Activated CD8-positive, alpha-beta memory T cell treated with anti-CD3 and anti-CD28 coated beads, Interleukin-2, amount 50 U/mL, for 1 hour (primary cell): ENCODE results near the gene TADA2A.

Experiments used
- DNase-seq: peaks from one replicate; pipeline ENCODE4 v3.0.0-alpha.2; 2020; ENCODE audit errors: extremely low read depth

TADA2A gene, protein sequence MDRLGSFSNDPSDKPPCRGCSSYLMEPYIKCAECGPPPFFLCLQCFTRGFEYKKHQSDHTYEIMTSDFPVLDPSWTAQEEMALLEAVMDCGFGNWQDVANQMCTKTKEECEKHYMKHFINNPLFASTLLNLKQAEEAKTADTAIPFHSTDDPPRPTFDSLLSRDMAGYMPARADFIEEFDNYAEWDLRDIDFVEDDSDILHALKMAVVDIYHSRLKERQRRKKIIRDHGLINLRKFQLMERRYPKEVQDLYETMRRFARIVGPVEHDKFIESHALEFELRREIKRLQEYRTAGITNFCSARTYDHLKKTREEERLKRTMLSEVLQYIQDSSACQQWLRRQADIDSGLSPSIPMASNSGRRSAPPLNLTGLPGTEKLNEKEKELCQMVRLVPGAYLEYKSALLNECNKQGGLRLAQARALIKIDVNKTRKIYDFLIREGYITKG

DNA sequence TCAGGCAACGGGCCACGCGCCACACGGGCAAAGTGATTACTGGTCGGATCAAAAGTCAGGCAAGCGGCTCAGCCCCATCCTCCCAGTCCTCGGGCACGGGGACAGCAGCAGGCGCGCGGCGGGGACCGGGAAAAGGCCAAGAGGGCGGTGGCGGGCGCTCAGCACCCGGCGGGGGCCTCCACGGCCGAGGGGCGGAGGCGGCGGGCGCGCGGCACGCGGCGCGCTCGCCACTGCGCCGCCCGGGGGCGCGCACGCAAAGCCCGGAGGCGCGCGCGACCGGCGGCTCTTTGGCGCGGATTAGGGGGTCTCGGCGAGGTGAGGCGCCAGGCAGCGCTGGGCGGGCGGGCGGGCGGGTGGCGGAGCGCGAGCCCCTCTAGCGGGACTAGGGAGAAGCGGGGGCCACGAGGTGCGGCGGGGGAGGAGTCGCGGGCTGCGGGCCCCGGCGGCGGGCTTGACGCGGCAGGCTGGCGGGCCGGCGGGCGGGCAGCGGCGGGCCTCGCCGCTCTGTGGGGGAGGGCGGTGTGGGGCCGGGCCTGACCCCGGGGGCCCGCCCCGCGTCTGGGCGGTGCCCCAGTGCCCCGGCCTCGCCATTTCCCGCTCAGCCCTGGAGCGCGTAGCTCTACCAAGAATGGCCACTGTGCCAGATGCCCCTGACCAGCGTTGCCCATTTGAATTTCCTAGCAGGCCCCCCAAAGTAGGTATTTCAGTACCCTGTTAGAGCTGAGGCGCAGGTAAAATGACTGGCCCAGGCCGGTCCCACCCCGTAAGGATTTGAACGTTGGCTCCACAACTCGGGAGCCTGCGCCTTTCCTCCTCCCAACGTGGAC lies at the start of gene TADA2A, which contains the start of gene ACACA:
TSS of gene TADA2A (plus strand) at position 252 of the 827 bp plus-strand sequence. CDS start 4,480 bp downstream, outside the sequence.
TSS of gene ACACA (minus strand) at position 202 of the 827 bp plus-strand sequence. CDS start 537 bp downstream, outside the sequence.
- peak; percentile 20 for DNase-seq

- DNase-seq = no peak
Measured at GRCh38 chr17:37358098-37358829, 48.4 kb upstream of the TADA2A start.

DNA sequence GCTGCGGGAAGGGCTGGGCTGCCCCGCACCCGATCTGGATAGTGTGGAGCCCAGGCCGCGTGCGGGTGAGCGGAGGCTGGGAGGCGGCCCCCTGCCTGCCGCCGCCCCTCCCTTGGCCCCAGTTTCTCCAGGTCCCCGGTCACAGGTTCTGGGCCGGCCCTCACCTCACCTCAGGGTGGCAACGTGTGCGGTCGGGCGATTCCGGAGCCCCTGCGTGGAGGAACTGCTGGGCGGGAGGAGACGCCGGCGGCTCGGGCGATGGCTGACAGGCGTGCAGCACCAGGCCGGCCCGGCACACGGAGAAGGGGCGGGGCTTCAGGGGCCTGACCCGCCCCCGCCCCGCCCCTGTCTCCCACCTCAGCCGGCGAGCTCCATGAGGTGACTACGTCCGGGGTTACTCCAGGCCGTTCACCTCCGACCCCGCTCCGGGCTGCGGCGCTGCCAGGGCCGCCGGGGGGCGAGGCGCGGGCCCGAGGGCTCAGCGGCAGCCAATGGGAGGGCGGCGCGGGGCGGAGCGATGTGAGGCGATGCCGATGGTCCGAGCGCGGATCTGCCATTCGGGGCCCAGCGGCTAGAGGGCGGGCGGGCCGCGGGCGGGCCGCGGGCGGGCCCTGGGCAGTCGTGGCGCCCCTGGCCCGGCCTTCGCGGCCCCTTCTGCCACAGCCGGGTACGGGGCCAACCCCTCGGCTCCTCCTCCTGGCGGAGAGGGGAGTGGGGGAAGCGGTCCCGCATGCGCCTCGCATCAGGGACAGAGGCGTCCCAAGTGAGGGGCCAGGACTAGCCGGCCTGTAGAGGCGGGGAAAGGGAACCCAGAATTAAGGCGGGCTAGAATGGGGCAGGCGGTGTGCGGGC lies 47.6 kb upstream of the TADA2A start:
- peak; percentile 65 for DNase-seq

DNA sequence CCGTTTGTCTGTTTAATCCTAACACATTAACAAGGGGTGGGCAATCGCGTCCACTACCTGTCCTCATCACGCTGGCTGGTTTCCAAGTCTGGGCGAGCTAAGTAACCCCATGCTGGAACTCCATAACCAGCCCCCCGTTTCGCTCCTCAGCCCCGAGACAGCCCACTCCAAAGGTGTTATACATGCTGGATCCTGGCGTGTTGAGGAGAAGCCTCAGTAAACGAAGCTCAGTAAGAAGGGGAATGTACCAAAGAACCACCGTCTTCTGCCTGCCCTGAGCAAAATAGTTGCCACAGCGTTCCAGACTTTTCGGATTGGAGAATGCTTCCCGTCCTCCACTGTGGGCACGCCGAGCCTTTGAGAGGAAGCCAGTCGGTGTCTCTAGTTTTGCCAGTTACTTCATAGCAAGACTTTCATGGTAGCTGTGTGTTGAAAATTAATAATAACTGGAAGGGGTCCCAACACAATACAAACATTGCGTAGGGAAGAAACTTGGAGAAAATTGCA lies 47.0 kb upstream of the TADA2A start:
- DNase-seq = no peak

- DNase-seq = no peak
Measured at GRCh38 chr17:37360632-37361031, 46.1 kb upstream of the TADA2A start.

GRCh38 chr17:37361543-37361942 lies 45.1 kb upstream of the TADA2A start:
- no peak for DNase-seq

- no peak for DNase-seq
Measured at GRCh38 chr17:37365589-37365988, 41.1 kb upstream of the TADA2A start.

GRCh38 chr17:37368577-37368976 lies 38.1 kb upstream of the TADA2A start:
- no peak for DNase-seq

GRCh38 chr17:37373530-37374159 lies 33.0 kb upstream of the TADA2A start:
- DNase-seq = no peak

- no peak for DNase-seq
Measured at GRCh38 chr17:37375706-37376105, 31.0 kb upstream of the TADA2A start, which contains the start of gene C17orf78. Gene C17orf78 (plus strand): TSS chr17:37375985. CDS start chr17:37376093, 108 bp downstream.

GRCh38 chr17:37382056-37382455 lies 24.6 kb upstream of the TADA2A start:
- DNase-seq = no peak

DNA sequence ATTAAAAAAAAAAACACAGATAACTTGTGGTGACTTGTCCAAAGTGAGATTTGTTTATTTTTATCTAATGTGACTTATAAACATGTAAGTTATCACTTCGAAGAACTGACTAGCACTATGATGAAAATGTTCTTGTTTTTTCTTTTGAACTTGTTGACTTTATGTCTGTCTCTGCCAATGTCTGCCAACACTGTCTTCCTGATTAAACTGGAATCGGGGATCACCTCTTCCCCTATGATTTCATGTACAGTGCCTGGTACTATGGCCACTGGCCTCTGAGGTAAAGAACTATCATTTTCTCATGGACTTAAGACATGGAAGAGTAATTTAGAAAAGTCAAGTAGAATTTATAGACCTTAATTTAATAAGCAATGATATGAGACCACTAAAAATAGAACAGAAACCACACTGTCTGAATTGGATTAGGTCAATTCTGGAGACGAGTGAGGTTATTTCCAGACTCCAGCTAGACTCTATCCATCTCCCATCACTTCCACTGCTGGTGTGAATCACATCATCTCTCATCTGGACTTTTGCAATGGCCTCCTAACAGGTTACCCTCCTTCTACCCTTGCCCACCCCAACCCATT lies 22.0 kb upstream of the TADA2A start:
- no peak for DNase-seq

- no peak for DNase-seq
Measured at GRCh38 chr17:37385474-37385990, 21.2 kb upstream of the TADA2A start.

GRCh38 chr17:37386462-37386861 lies 20.2 kb upstream of the TADA2A start:
- DNase-seq = no peak

DNA sequence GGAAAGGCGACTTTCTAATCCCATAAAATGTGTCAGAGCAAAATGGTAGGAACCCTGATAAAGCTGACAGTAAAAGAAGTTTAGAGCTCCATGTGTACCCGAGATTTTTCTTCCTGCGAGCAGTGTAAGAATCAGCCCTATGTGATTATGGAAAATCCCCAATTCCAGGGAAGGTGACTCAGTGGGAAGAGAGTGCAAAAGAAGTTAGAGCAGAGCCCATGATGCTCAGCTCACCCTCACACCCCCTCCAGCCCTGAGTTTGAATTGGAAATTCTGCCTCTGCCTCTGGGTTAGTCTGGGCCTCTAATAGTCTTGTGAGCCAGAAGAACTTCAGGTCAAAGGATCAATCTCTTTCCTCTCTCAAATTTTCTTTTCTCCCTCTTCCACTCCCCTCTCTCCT lies 18.4 kb upstream of the TADA2A start:
- no peak for DNase-seq

DNA sequence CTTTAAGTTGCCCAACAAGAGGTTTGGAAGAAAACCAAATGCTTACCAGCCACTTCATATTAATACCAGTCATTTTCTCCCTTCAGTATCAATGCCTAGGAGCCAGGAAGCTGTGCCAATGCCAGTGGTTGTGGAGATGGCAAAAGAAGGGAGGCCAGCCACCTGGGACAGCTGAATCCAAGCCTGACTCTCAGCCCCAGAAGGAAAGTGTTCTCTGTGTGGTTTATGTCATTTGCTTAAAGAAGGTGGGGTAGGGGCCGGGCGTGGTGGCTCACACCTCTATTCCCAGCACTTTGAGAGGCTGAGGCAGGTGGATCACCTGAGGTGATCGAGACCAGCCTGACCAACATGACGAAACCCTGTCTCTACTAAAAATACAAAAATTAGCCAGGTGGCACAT lies 17.5 kb upstream of the TADA2A start:
- DNase-seq = no peak

DNA sequence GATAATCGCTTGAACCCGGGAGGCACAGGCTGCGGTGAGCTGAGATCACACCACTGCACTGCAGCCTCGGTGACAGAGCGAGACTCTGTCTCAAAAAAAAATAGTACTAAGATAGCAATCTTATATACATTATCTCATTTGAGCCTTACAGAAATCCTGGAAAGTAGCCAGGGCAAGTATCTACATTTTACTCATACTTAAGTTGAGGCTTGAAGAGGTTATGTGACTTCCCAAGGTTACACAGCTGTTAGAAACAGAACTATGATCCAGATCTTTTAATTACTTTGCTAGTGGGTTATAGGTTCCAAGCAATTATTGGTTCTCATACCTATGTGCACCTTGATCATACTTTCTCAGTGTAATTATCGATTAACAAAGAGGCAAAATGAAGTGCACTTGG lies 15.5 kb upstream of the TADA2A start:
- no peak for DNase-seq

- no peak for DNase-seq
Measured at GRCh38 chr17:37392024-37392590, 14.6 kb upstream of the TADA2A start.

DNA sequence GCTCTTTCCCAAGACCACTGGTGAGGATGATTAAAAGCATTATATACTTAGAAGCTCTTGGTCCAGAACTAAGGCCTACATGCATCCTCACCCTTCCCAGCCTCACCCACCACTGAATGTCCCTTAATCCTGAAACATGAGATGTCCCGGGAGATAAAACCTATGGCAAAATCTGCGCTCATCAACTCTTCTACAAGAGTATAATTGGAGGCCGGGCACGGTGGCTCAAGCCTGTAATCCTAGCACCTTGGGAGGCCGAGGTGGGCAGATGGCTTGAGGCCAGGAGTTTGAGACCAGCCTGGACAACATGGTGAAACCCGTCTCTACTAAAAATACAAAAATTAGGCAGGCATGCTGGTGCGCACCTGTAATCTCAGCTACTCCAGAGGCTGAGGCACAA lies 13.3 kb upstream of the TADA2A start:
- DNase-seq = no peak
